PC-9 (cell line): ENCODE measurements around the gene DUSP11.

Source experiments
- EZH2 ChIP-seq: fragments of 200-600 bp; sonication (generic); IDR thresholded peaks from 2 replicates; pipeline ENCODE4 v1.8.0; 2017; ENCODE audit warnings: antibody characterized with exemption, low read depth
- TF ChIP-seq, protein P1 (sequence below): fragments of 200-600 bp; sonication (generic); conservative IDR thresholded peaks from 2 replicates; pipeline ENCODE4 v1.6.1; 2017; ENCODE audit warnings: mixed run types, antibody characterized with exemption, mild to moderate bottlenecking, moderate library complexity

DNA sequence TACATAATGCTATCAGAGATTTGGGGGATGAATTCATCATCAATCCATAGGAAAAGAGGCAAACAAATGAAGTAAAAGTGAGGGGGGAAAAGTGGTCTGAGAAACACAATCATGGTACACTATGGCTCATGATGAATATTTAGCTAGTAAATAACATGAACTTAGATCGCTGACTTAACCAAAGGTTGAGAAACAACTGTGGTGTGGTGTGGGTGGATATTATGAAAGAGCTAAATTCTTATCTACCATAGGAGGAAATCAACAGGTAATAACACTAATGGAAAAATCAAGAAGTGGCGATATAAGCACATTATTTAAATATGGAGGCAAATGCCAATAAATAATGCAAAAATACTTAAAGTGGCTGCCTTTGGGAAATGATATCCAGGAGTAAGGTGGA, 30.6 kb downstream of the DUSP11 start:
- TF ChIP-seq, protein P1, sequence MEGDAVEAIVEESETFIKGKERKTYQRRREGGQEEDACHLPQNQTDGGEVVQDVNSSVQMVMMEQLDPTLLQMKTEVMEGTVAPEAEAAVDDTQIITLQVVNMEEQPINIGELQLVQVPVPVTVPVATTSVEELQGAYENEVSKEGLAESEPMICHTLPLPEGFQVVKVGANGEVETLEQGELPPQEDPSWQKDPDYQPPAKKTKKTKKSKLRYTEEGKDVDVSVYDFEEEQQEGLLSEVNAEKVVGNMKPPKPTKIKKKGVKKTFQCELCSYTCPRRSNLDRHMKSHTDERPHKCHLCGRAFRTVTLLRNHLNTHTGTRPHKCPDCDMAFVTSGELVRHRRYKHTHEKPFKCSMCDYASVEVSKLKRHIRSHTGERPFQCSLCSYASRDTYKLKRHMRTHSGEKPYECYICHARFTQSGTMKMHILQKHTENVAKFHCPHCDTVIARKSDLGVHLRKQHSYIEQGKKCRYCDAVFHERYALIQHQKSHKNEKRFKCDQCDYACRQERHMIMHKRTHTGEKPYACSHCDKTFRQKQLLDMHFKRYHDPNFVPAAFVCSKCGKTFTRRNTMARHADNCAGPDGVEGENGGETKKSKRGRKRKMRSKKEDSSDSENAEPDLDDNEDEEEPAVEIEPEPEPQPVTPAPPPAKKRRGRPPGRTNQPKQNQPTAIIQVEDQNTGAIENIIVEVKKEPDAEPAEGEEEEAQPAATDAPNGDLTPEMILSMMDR = no peak
- TF ChIP-seq EZH2 = no peak
